ENCODE measurements around the gene PIGZ.

DNA sequence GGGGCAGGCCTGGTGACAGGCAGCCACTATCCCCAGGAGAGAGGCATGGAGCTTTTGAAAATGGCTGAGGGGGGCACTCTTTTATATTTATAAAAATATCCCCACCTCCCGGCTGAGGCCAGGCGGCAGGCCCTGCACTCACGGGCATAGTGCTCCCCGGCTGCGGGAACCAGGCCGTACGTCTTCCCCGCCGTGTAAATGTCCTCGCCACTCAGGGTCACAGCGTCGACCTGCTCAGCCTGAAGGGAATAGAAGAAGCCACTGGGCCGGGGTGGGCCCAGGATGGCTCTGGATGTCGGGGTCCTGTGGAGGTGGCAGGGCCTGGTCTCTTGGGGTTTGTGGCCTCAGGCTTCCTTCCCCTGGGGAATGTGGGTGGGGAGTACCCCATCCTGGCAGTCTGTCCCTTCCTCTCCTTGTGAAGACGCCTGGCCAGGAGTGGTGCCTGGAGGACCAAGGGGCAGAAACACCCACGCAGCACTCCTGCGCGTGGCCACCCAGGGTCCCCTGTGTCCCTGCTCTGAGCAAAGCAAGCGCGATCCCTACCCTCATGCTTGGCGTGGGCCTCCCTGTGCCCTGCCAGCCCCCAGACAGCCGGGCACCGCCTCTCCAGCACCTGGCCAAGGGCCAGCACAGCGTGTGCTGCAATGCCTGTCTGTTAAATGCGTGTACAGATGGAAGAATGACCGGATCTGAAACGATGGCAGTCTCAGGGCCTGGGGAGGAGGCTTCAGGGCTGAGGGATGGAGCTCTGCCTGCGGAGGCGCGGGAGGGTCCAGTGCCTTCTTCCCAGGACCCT lies 42.1 kb upstream of the PIGZ start:
- TF ChIP-seq POLR2A (IDR thresholded peaks at IDR 0.05; ENCODE audit: borderline replicate concordance, extremely low read depth, insufficient read depth, insufficient read length) (no peak), EZH2 (IDR thresholded peaks at IDR 0.05) (no peak), POLR2AphosphoS5 (IDR thresholded peaks at IDR 0.05; ENCODE audit: low read depth, low read length) (no peak), YY1 (IDR thresholded peaks at IDR 0.05; ENCODE audit: extremely low read depth, insufficient replicate concordance, low read depth, low read length) (no peak), EZH2phosphoT487 (IDR thresholded peaks at IDR 0.05; ENCODE audit: borderline replicate concordance) (no peak), FOSL1 (IDR thresholded peaks at IDR 0.05; ENCODE audit: low read depth) (no peak), SIN3A (IDR thresholded peaks at IDR 0.05; ENCODE audit: low read depth) (no peak), SP1 (IDR thresholded peaks at IDR 0.05; ENCODE audit: low read depth) (no peak), EGR1 (IDR thresholded peaks at IDR 0.05; ENCODE audit: low read depth) (no peak)
- TF ChIP-seq, protein P1, sequence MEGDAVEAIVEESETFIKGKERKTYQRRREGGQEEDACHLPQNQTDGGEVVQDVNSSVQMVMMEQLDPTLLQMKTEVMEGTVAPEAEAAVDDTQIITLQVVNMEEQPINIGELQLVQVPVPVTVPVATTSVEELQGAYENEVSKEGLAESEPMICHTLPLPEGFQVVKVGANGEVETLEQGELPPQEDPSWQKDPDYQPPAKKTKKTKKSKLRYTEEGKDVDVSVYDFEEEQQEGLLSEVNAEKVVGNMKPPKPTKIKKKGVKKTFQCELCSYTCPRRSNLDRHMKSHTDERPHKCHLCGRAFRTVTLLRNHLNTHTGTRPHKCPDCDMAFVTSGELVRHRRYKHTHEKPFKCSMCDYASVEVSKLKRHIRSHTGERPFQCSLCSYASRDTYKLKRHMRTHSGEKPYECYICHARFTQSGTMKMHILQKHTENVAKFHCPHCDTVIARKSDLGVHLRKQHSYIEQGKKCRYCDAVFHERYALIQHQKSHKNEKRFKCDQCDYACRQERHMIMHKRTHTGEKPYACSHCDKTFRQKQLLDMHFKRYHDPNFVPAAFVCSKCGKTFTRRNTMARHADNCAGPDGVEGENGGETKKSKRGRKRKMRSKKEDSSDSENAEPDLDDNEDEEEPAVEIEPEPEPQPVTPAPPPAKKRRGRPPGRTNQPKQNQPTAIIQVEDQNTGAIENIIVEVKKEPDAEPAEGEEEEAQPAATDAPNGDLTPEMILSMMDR (IDR thresholded peaks at IDR 0.05 in 2 of 3, conservative IDR thresholded peaks at IDR 0.05 in 1 of 3; ENCODE audit: borderline replicate concordance in 1 of 3, insufficient read depth in 1 of 3, low read depth in 2 of 3, low read length in 2 of 3), result no peak
- TF ChIP-seq, protein P2, sequence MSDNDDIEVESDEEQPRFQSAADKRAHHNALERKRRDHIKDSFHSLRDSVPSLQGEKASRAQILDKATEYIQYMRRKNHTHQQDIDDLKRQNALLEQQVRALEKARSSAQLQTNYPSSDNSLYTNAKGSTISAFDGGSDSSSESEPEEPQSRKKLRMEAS (IDR thresholded peaks at IDR 0.05), result no peak
- TF ChIP-seq, protein P3, sequence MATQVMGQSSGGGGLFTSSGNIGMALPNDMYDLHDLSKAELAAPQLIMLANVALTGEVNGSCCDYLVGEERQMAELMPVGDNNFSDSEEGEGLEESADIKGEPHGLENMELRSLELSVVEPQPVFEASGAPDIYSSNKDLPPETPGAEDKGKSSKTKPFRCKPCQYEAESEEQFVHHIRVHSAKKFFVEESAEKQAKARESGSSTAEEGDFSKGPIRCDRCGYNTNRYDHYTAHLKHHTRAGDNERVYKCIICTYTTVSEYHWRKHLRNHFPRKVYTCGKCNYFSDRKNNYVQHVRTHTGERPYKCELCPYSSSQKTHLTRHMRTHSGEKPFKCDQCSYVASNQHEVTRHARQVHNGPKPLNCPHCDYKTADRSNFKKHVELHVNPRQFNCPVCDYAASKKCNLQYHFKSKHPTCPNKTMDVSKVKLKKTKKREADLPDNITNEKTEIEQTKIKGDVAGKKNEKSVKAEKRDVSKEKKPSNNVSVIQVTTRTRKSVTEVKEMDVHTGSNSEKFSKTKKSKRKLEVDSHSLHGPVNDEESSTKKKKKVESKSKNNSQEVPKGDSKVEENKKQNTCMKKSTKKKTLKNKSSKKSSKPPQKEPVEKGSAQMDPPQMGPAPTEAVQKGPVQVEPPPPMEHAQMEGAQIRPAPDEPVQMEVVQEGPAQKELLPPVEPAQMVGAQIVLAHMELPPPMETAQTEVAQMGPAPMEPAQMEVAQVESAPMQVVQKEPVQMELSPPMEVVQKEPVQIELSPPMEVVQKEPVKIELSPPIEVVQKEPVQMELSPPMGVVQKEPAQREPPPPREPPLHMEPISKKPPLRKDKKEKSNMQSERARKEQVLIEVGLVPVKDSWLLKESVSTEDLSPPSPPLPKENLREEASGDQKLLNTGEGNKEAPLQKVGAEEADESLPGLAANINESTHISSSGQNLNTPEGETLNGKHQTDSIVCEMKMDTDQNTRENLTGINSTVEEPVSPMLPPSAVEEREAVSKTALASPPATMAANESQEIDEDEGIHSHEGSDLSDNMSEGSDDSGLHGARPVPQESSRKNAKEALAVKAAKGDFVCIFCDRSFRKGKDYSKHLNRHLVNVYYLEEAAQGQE (IDR thresholded peaks at IDR 0.05; ENCODE audit: low read depth), result no peak

All from HCT116 (cell line).